GM10847 (cell line): ENCODE measurements around the gene MLXIP.

Experiments used
- POLR2A ChIP-seq: IDR thresholded peaks from 2 replicates; pipeline ENCODE4 v1.6.1; 2011; ENCODE audit not compliant: insufficient read length; ENCODE audit errors: extremely low read depth

MLXIP gene

DNA sequence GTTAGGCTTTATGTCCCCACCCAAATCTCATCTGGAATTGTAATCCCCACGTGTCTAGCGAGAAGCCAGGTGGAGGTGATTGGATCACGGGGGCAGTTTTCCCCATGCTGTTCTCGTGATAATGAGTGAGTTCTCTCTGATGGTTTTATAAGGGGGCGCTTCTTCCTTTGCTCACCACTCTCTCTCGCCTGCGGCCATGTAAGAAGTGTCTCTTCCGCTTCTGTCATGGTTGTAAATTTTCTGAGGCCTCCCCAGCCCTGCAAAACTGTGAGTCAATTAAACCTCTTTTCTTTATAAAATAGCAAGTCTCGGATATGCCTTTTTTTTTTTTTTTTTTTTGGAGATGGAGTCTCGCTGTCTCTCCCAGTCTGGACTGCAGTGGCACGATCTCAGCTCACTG, 82.2 kb downstream of the MLXIP start:
- TF ChIP-seq POLR2A = no peak

DNA sequence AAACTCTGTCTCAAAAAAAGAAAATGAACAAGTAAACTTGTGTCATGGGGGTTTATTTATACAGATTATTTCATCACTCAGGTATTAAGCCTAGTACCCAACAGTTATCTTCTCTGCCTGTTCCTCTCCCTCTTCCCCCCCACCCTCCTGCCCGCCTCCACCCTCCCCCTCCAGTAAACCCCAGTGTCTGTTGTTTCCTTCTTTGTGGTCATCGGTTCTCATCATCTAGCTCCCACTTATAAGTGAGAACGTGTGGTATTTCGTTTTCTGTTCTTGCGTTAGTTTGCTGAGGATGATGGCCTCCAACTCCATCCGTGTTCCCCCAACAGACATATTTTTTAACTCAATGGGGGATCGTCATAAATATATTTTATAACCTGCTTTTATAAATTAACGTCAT, 83.1 kb downstream of the MLXIP start:
- no peak for TF ChIP-seq POLR2A

DNA sequence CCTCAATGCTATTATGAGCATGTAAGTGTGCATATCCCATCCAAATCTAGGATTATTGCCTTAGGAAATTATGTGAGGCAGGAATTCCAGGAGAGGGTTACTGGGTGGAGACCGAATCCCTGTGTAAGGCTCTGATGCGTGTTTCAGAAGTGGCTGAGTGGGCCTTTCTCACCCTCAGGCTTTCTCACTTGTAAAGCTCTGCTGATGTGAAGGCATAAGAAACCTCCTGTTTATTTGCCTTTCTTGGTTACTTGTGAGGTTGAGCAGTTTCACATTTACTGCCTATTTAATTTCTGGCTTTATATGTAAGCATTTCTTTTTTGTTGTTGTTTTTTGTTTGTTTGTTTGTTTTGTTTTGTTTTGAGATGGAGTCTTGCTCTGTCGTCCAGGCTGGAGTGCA, 84.4 kb downstream of the MLXIP start:
- TF ChIP-seq POLR2A = no peak

DNA sequence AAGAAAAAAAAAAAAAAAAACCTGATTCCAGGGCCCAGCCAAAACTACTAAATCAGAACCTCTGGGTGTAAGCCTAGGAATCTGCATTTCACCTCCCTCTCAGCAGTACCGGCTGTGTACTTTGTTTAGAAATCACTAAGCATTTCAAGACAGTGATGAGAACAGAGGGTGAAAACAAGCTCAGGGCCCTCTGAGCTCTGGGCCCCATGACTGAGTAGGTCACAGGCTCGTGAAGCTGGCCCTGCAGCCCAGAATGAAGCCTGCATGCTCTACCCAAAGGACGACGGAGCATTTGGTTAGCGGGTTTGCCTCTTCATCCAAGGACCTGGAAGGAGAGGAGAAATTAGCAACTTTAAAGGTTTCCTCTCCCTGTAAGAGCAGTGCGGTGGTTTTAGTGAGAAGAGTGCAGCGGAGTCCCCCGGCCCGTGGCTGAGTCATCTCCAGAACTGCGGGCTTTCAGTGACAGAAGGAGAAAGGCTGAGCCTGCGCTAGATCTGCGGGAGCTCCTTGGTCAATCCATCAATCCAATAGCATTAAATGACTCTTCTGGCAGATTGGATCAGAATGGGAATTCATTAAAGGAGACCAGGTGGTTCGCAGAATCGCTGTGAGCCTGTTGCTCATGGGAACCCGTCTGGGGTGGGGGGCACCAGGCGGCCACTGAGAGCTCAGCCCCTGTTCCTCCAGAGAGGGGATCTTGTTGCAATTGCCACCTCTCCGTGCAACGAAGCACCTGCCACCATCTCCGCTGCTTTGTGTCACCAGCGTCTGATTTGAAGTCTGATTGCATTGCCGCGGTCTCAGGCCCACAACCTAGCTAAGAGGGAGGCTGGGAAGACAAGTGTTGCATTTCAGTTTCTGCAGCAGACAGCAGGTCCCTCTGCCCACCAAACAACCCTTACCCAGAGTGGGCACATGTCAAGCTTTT, 88.1 kb downstream of the MLXIP start:
- TF ChIP-seq POLR2A = no peak

DNA sequence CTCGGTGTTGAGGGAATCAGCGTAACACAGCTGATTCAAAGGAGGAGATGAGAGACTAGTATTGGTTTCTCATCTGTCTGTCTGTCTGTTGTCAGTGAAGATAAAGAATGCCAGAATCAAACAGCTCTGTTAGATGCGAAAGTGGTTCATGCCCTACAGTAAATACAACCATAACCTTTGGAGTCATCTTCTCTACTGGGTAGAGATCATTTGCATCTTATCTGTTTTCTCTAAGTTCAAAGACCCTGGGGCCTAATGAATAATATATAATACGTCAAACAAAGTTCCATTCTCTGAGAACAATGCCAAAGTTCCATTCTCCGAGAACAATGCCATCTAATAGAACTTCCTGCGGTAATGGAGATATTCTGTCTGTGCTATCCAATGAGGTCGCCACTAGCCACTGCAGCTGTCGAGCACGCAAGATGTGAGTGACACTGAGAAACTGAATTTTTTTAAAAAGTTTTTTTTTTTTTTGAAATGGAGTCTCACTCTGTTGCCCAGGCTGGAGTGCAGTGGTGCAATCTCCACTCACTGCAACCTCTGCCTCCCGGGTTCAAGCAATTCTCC, 88.9 kb downstream of the MLXIP start:
- no peak for TF ChIP-seq POLR2A

DNA sequence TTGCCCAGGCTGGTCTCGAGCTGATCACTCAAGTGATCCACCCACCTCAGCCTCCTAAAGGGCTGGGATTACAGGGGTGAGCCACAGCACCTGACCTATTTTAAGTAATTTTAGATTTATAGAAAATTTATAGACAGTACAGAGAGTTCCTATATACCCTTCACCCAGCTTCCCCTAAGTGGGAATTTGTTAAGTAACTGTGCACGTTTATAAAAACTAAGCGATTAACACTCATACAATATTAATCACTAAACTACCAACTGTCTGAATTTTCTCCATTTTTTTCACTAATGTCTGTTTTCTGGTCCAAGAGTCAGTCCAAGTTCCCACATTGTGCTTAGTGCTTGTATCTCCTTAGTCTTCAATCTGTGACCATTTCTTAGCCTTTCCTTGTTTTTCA, 89.9 kb downstream of the MLXIP start:
- TF ChIP-seq POLR2A = no peak

DNA sequence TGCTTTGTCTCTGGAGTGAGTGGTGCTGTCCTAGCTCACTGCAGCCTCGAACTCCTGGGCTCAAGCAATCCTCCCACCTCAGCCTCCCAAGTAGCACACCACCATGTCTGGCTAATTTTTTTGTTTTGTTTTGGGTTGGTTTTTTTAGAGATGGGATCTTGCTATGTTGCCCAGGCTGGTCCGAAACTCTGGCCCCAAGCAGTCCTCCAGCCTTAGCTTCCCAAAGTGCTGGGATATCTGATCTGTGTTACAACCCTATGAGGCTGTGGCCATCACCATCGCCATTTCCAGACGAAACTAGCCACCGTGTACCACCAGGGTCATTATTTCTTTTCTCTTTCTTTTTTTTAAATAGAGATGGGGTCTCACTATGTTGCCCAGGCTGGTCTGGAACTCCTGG, 92.8 kb downstream of the MLXIP start:
- no peak for TF ChIP-seq POLR2A

DNA sequence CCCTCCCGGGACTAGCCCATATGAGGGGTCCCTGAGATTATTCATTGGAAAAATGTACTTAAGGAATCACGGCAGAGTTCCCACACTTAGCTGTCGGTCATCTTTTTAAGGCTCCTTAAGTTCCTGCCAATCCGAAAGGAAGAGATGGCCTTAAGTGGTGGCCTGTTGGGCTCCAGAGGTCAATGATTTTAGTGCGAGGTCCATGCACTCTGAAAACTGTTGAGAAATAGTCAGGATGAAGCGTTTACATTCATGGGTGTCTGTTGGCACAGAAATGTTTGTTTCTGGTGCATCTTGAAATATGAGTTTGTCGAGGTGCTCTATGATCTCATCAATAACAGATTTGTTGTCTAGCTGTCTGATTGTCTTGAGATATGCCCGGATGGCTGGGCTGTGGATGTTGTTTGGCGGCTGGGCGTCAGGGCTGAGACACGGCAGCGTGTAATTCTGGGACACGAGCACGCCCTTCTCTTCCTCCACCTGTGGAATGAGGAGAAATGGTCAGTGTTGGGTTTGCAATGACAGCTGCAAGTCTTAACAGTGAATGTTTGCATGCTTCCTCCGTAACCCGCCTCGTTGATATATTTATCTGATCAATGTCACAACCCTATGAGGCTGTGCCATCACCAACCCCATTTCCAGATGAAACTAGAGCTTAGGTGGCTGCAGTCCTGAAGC, 93.8 kb downstream of the MLXIP start:
- no peak for TF ChIP-seq POLR2A

DNA sequence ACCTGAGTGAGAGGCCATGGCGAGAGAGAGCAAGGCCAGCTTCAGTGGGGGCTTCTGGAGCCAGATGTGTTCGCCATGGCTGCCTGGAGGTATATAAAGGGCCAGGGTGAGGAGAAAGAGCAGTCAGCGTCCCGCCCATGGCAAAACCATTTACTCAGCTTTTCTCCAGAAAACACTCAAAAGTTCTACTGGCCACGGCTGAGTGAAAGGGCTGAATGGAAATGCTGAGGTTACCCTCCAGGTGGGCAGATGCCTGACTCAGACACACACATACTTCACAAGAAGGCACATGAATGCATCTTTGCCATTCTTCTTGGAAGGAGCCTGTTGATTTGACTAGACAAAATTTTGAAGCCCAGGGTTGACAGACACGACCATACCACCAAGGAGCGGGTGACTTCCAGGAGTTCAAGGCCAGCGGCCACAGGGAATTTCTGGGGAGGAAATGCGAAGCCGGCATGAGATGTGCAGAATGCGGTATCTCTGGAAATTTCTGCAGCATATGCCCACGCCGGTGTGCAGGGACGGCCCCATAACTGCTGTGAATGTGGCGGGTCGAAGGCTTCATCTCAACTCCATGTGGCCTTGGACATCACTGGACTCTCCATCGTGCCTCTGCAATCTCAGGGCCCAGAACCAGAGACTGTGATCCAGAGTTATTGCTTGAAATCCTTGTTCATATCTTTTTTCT, 95.7 kb downstream of the MLXIP start, which contains the start of gene IL31:
Gene IL31, minus strand, starts transcription at position 67 of the 691 bp plus-strand sequence. Its CDS starts 49 bp downstream, at position 18.
- no peak for TF ChIP-seq POLR2A

DNA sequence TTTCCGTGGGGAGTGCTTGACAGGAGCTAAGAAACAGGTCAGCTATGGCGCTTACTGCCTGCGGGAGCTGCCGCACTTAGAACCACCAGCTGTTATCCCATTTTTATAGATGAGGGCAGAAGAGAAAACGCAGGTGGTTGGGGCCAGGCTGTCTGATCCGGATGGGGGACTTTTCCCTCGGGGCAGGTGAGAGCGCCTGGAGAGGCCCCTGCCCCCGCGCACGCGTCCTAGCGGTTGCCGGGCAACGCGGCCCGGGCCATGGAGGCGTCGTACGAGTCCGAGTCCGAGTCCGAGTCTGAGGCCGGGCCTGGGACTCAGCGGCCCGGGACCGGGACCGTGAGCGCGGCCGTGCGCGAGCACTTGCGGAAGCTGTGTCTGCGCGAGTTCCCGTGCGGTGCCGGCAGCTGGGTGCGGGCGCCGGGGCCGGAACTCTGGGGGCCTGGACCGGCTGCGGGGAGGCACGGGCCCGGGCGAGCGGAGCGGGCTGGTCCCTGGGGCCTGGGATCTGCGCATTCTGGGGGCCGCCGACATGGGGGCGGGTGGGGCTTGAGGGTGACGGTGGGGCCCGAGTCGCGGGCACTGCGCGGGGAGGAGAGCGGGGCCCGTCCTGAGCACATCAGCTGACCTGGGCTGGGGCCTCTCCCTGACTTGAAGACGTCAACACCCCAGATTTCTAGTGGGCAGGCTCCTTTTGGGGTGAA, 104.5 kb downstream of the MLXIP start, which contains the start of gene LRRC43:
Gene LRRC43, plus strand, starts transcription at position 237 of the 701 bp plus-strand sequence. Its CDS starts 22 bp downstream, at position 259.
- TF ChIP-seq POLR2A = no peak

DNA sequence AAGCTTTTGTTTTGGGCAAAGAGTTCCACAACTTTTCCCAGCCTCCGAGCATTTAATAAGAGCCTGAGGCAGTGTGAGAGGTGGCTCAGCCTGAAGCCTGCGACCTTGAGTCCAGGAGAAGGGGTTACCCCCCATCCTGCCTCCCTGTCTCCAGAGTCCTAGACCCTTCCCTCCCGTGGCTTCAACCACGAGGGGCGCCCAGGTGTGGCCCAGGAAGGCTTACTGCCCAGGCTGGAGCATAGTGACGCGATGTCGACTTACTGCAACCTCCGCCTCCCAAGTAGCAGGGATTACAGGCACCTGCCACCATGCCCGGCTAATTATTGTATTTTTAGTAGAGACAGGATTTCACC, 105.0 kb downstream of the MLXIP start:
- no peak for TF ChIP-seq POLR2A

DNA sequence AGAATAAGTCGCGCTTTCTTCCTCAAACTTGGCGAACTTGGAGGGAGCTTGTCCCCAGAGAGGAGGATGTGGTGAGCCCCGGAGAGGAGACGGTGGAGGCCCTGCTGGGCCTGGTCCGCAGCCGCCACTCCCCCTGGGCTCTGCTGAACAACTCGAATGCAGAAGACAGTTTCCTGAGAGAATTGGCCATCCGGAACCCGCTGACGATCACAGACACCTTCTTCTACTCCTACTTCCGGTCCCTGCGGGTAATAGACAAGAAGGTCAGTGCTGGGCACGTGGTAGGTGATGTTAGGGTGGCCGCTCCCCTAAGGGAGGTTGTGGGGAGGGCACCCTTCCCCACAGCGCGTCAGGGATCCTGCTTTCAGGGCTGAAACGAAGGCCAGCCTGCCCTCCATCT, 106.0 kb downstream of the MLXIP start:
- TF ChIP-seq POLR2A = no peak

DNA sequence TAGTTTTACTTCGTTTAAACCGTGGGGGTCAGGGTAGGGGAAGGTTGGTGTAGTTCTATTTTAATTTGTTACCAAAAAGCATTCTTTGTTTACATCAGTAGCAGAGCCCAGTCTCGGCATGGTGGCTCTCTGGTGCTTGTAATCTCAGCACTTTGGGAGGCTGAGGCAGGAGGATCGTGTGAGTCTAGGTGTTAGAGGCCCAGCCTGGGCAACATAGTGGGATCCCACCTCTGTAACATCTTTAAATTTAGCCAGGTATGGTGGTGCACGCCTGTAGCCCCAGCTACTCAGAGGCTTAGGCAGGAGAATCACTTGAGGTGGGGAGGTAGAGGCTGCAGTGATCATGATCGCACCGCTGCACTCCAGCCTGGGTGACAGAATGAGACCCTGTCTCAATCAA, 106.5 kb downstream of the MLXIP start:
- no peak for TF ChIP-seq POLR2A

DNA sequence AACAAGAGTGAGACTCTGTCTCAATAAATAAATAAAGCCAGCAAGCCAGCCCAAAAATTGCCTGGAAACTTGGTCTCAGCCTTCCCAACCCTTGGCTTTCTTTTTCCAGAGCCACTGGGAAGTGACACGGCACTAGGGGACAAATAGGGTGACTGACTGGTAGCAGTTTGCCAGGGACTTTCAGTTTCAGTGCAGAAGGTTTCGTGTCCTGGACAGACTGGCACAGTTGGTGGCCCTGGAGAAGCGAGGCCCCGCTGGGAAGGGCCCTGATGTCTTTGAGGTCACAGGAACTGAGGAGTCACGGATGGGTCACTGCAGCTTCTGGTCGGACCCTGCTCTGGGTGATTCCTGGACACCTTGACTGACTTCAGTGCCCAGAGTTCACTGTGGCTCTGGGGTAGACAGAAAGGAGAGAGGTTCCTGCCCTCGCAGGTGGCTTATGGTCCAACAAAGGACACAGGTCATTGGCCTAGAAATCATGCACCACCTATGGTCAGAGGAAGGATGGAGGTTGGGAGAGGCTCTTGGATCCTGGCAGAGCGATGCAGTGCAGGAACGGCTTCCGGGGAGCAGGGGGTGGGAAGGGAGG, 107.0 kb downstream of the MLXIP start:
- TF ChIP-seq POLR2A = no peak

DNA sequence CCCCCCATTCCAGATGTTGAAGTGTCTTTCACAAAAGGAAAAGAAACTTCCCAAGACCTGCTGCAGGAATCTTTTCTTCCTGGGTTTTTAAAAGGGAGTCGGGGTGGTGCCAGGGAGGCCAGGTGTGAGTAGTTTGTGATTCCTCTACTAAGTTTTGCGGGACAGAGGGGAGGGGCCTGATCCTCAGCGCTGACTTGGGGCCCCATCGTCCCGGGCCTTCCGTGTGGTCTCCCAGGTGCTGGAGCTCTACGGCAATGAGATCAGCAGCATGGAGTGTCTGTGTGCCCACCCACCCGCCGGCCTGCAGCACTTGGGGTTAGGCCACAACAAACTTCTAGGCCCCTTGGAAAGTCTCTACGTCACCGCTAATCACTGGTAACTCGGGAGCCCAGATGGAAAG, 108.9 kb downstream of the MLXIP start:
- TF ChIP-seq POLR2A = no peak
